Endodermal cell (in vitro differentiated cells): ENCODE data around the gene NLN. TPM values are rescaled to one million over a fixed set of nuclear protein-coding genes. Genes with fewer than 3 reads are reported as not detected.

Experiments used
- DNase-seq: peaks from one replicate; pipeline ENCODE4 v3.0.0-alpha.2; 2017
- H3K27ac ChIP-seq: 2 replicates; pipeline ENCODE4 v1.5.1; 2013; ENCODE audit warnings: mild to moderate bottlenecking, low read depth, low read length, moderate library complexity
- H3K27me3 ChIP-seq: 2 replicates; pipeline ENCODE4 v1.6.1; 2013; ENCODE audit warnings: mild to moderate bottlenecking, low read length, moderate library complexity; ENCODE audit not compliant: insufficient read depth, control insufficient read depth, poor library complexity, severe bottlenecking
- H3K36me3 ChIP-seq: 2 replicates; pipeline ENCODE4 v1.7.0; 2013; ENCODE audit warnings: mild to moderate bottlenecking, low read length, moderate library complexity; ENCODE audit not compliant: control insufficient read depth, insufficient read depth
- H3K4me1 ChIP-seq: one replicate; pipeline ENCODE4 v1.7.0; 2013; ENCODE audit warnings: low read length; ENCODE audit not compliant: control insufficient read depth, insufficient read depth
- H3K4me3 ChIP-seq: 2 replicates; pipeline ENCODE4 v1.5.1; 2013; ENCODE audit warnings: mild to moderate bottlenecking, low read length, moderate library complexity
- H3K9ac ChIP-seq: 2 replicates; pipeline ENCODE4 v1.6.1; 2013; ENCODE audit warnings: mild to moderate bottlenecking, low read length, moderate library complexity; ENCODE audit not compliant: poor library complexity, severe bottlenecking; ENCODE audit errors: extremely low read depth
- H3K9me3 ChIP-seq: 2 replicates; pipeline ENCODE4 v1.6.1; 2013; ENCODE audit warnings: mild to moderate bottlenecking, low read length, moderate library complexity; ENCODE audit not compliant: control insufficient read depth
- H3K27ac Mint-ChIP-seq: 2 replicates; pipeline ENCODE4 v1.8.0; 2020; ENCODE audit warnings: mixed read lengths
- H3K27me3 Mint-ChIP-seq: 2 replicates; pipeline ENCODE4 v1.8.0; 2021; ENCODE audit warnings: mild to moderate bottlenecking, mixed read lengths; ENCODE audit not compliant: insufficient read depth
- H3K36me3 Mint-ChIP-seq: 2 replicates; pipeline ENCODE4 v1.8.0; 2020; ENCODE audit warnings: low read depth, mixed read lengths
- H3K4me1 Mint-ChIP-seq: 2 replicates; pipeline ENCODE4 v1.8.0; 2020; ENCODE audit warnings: mixed read lengths
- H3K4me3 Mint-ChIP-seq: 2 replicates; pipeline ENCODE4 v1.8.0; 2020; ENCODE audit warnings: mild to moderate bottlenecking, moderate library complexity, mixed read lengths
- H3K9me3 Mint-ChIP-seq: 2 replicates; pipeline ENCODE4 v1.8.0; 2020; ENCODE audit warnings: mild to moderate bottlenecking, mixed read lengths
- WGBS, 2 experiments: methylation state at CpG; one replicate each; pipeline versions ENCODE4 v1.1.5 to v1.1.7; 2013; ENCODE audit warnings: missing lambda C conversion rate in 2 of 2, mixed read lengths in 1 of 2; ENCODE audit not compliant: insufficient coverage in 1 of 2, insufficient read length in 1 of 2; 5-methylcytosine and 5-hydroxymethylcytosine counted together
- total RNA-seq, 2 donors: library from RNA; stranded (reverse); fragmentation: NEBNext Ultra II Directional in 1 of 2; extraction: Animal tissue kit (Norgen Biotek cat#: 25700) in 1 of 2; gene quantifications; 2 replicates in 1 of 2; 3 replicates in 1 of 2; pipeline ENCODE4 v1.2.1, GENCODE V29; 2021
- TF ChIP-seq, protein P1 (sequence below): fragments of 200-600 bp; sonication (generic); conservative IDR thresholded peaks from 2 replicates; pipeline ENCODE4 v1.5.0; 2021; ENCODE audit warnings: antibody characterized with exemption, mild to moderate bottlenecking

The NLN gene
- total RNA-seq, 2 donors from 2014 or later = 110 to 136 TPM

- Histone ChIP-seq H3K36me3 (no peaks in the 10 kb centered on the region), H3K9ac (no peak overlapping the region), H3K4me1 (no peaks in the 10 kb centered on the region), H3K4me3 (no peak overlapping the region), H3K27ac (no peak overlapping the region), H3K27me3 (no peaks in the 10 kb centered on the region), H3K9me3 (peaks cover 4% of the 10 kb centered on the region)
- Mint-ChIP-seq H3K27me3 (no peaks in the 10 kb centered on the region), H3K27ac (no peak overlapping the region), H3K9me3 (peaks cover 2% of the 10 kb centered on the region), H3K36me3 (no peaks in the 10 kb centered on the region), H3K4me1 (no peaks in the 10 kb centered on the region), H3K4me3 (no peak overlapping the region)
- TF ChIP-seq, protein P1, sequence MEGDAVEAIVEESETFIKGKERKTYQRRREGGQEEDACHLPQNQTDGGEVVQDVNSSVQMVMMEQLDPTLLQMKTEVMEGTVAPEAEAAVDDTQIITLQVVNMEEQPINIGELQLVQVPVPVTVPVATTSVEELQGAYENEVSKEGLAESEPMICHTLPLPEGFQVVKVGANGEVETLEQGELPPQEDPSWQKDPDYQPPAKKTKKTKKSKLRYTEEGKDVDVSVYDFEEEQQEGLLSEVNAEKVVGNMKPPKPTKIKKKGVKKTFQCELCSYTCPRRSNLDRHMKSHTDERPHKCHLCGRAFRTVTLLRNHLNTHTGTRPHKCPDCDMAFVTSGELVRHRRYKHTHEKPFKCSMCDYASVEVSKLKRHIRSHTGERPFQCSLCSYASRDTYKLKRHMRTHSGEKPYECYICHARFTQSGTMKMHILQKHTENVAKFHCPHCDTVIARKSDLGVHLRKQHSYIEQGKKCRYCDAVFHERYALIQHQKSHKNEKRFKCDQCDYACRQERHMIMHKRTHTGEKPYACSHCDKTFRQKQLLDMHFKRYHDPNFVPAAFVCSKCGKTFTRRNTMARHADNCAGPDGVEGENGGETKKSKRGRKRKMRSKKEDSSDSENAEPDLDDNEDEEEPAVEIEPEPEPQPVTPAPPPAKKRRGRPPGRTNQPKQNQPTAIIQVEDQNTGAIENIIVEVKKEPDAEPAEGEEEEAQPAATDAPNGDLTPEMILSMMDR = no peak
- WGBS, 2 experiments = 83 to 93% methylated on average over 1 to 3 of the region's 3 CpGs
- no peak for DNase-seq
Measured at GRCh38 chr5:65861830-65862241, 139.8 kb downstream of the NLN start.

GRCh38 chr5:65862384-65862783 is 140.4 kb downstream of the NLN start:
- Histone ChIP-seq H3K9ac (no peak overlapping the region), H3K27me3 (no peaks in the 10 kb centered on the region), H3K4me1 (no peaks in the 10 kb centered on the region), H3K9me3 (peaks cover 4% of the 10 kb centered on the region), H3K4me3 (no peak overlapping the region), H3K27ac (no peak overlapping the region), H3K36me3 (no peaks in the 10 kb centered on the region)
- Mint-ChIP-seq H3K4me1 (no peaks in the 10 kb centered on the region), H3K9me3 (peaks cover 2% of the 10 kb centered on the region), H3K27me3 (no peaks in the 10 kb centered on the region), H3K27ac (no peak overlapping the region), H3K4me3 (no peak overlapping the region), H3K36me3 (no peaks in the 10 kb centered on the region)
- TF ChIP-seq, protein P1 = no peak
- no peak for DNase-seq

GRCh38 chr5:65863747-65864146 is 141.7 kb downstream of the NLN start:
- H3K4me3 Mint-ChIP-seq = no peak overlapping the region
- Histone ChIP-seq H3K36me3 (no peaks in the 10 kb centered on the region), H3K27me3 (no peaks in the 10 kb centered on the region), H3K27ac (no peak overlapping the region), H3K9ac (no peak overlapping the region), H3K9me3 (peaks cover 4% of the 10 kb centered on the region), H3K4me3 (no peak overlapping the region), H3K4me1 (no peaks in the 10 kb centered on the region)
- H3K36me3 Mint-ChIP-seq = no peaks in the 10 kb centered on the region
- 100% methylated on average over 1 of the region's 2 CpGs; no CpG with 5 or more reads in 1 of the 2 experiments for WGBS, 2 experiments
- TF ChIP-seq, protein P1 = no peak
- no peaks in the 10 kb centered on the region for H3K27me3 Mint-ChIP-seq
- H3K9me3 Mint-ChIP-seq = peaks cover 2% of the 10 kb centered on the region
- no peaks in the 10 kb centered on the region for H3K4me1 Mint-ChIP-seq
- H3K27ac Mint-ChIP-seq = no peak overlapping the region
- no peak for DNase-seq
